B cell (primary cell): ENCODE measurements around the gene SIPA1.

ENCODE experiments used
- CTCF ChIP-seq: fragments of 200-600 bp; IDR thresholded peaks from one replicate; pipeline ENCODE4 v1.8.0; 2022; ENCODE audit warnings: antibody characterized with exemption, mild to moderate bottlenecking
- EZH2 ChIP-seq: IDR thresholded peaks from 2 replicates; pipeline ENCODE4 v1.6.1; 2012; ENCODE audit warnings: borderline replicate concordance, low read depth, mild to moderate bottlenecking, moderate library complexity, low read length; ENCODE audit not compliant: insufficient read depth, poor library complexity, severe bottlenecking

- TF ChIP-seq CTCF: no peak
- TF ChIP-seq EZH2: no peak
Observed at GRCh38 chr11:65655570-65656332, 17.9 kb downstream of the SIPA1 start.
